ENCODE data around the gene KIF20A.

Gene KIF20A

GRCh38 chr5:138179277-138179857 lies 455 bp downstream of the KIF20A start:
- DNase-seq: no peak
- Histone ChIP-seq H3K36me3 (replicated peaks) (peaks cover 15% of the 10 kb centered on the region), H3K27ac (no peak overlapping the region), H3K4me3 (ENCODE audit: low read depth, low read length) (peak overlapping the region; percentile 98), H3K27me3 (replicated peaks) (no peaks in the 10 kb centered on the region)
- in situ Hi-C loops (cut with HindIII; ENCODE audit: low pct_ligation_motif_present, low sequenced_read_pairs): no loop called here
- TF ChIP-seq, protein P1, sequence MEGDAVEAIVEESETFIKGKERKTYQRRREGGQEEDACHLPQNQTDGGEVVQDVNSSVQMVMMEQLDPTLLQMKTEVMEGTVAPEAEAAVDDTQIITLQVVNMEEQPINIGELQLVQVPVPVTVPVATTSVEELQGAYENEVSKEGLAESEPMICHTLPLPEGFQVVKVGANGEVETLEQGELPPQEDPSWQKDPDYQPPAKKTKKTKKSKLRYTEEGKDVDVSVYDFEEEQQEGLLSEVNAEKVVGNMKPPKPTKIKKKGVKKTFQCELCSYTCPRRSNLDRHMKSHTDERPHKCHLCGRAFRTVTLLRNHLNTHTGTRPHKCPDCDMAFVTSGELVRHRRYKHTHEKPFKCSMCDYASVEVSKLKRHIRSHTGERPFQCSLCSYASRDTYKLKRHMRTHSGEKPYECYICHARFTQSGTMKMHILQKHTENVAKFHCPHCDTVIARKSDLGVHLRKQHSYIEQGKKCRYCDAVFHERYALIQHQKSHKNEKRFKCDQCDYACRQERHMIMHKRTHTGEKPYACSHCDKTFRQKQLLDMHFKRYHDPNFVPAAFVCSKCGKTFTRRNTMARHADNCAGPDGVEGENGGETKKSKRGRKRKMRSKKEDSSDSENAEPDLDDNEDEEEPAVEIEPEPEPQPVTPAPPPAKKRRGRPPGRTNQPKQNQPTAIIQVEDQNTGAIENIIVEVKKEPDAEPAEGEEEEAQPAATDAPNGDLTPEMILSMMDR (IDR thresholded peaks at IDR 0.05; ENCODE audit: low read depth, low read length, missing control alignments): no peak

- Histone ChIP-seq H3K27me3 (replicated peaks) (no peaks in the 10 kb centered on the region), H3K27ac (no peak overlapping the region), H3K36me3 (replicated peaks) (peaks cover 12% of the 10 kb centered on the region), H3K4me3 (ENCODE audit: low read depth, low read length) (peak overlapping the region; percentile 98)
- TF ChIP-seq, protein P1 (IDR thresholded peaks at IDR 0.05; ENCODE audit: low read depth, low read length, missing control alignments): peak; percentile 57
- in situ Hi-C loops (cut with HindIII; ENCODE audit: low pct_ligation_motif_present, low sequenced_read_pairs): no loop called here
- DNase-seq: peak; percentile 54
These were observed 1.4 kb downstream of the KIF20A start for GRCh38 chr5:138180183-138180782.

DNA sequence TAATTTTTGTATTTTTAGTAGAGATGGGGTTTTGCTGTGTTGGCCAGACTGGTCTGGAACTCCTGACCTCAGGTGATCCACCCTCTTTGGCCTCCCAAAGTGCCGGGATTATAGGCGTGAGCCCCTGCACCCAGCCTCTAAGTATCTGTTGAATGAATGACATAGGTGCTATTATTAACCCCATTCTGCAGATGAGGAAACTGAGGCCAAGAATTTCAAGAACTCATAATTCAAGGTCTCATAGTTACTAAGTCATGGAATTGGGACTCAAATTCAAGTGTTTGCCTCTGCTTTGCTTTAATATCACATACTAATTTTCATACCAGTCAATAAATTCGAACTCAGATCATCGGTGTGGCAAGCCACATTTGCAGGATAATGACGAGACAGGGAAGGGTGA lies 1.9 kb downstream of the KIF20A start:
- H3K36me3 ChIP-seq (replicated peaks): peaks cover 17% of the 10 kb centered on the region
- in situ Hi-C loops (cut with HindIII; ENCODE audit: low pct_ligation_motif_present, low sequenced_read_pairs): no loop called here

GRCh38 chr5:138182808-138183207 lies 3.9 kb downstream of the KIF20A start:
- Histone ChIP-seq H3K27ac (no peak overlapping the region), H3K36me3 (replicated peaks) (peaks cover 28% of the 10 kb centered on the region), H3K4me3 (ENCODE audit: low read depth, low read length) (no peak overlapping the region), H3K27me3 (replicated peaks) (no peaks in the 10 kb centered on the region)
- in situ Hi-C loops (cut with HindIII; ENCODE audit: low pct_ligation_motif_present, low sequenced_read_pairs): no loop called here
- DNase-seq: no peak
- TF ChIP-seq, protein P1 (IDR thresholded peaks at IDR 0.05; ENCODE audit: low read depth, low read length, missing control alignments): no peak

More for the DNA sequence above, 1.9 kb downstream of the KIF20A start:
- Histone ChIP-seq H3K4me3 (ENCODE audit: low read depth, low read length) (no peak overlapping the region), H3K27ac (no peak overlapping the region), H3K27me3 (replicated peaks) (no peaks in the 10 kb centered on the region)
- TF ChIP-seq, protein P1 (IDR thresholded peaks at IDR 0.05; ENCODE audit: low read depth, low read length, missing control alignments): no peak
- no peak for DNase-seq

DNA sequence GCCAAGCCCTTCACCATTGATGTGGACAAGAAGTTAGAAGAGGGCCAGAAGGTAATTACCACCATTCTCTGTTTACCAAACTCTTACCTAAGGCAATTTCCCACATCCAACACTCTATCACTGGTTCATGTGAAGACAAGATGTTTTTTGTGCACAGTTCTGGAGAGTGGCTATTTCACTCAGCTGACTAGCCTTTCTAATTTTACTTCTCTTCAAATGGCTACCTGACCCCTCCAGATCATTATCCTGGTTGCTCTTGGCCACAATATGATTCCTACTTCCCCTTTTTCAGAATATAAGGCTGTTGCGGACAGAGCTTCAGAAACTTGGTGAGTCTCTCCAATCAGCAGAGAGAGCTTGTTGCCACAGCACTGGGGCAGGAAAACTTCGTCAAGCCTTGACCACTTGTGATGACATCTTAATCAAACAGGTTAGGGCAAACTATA lies 7.1 kb downstream of the KIF20A start:
- H3K27ac ChIP-seq: no peak overlapping the region
- no peaks in the 10 kb centered on the region for H3K27me3 ChIP-seq (replicated peaks)
- H3K4me3 ChIP-seq (ENCODE audit: low read depth, low read length): no peak overlapping the region
- peaks cover 46% of the 10 kb centered on the region for H3K36me3 ChIP-seq (replicated peaks)
- in situ Hi-C loops (cut with HindIII; ENCODE audit: low pct_ligation_motif_present, low sequenced_read_pairs): no loop called here
- DNase-seq: no peak
- TF ChIP-seq, protein P1 (IDR thresholded peaks at IDR 0.05; ENCODE audit: low read depth, low read length, missing control alignments): no peak
